Fibroblast of lung (primary cell): ENCODE data around the gene LGR6. TPM values are rescaled to one million over a fixed set of nuclear protein-coding genes. Genes with fewer than 3 reads are reported as not detected.

Experiments used
- DNase-seq, 2 donors: peaks; one replicate each; pipeline versions ENCODE4 v3.0.0 to v3.0.0-alpha.2; 2010; ENCODE audit warnings: low read depth in 2 of 2
- H2AFZ ChIP-seq: 2 replicates; pipeline ENCODE4 v1.5.1; 2012; ENCODE audit warnings: low read length, control low read depth, inconsistent platforms
- H3K27ac ChIP-seq: 2 replicates; pipeline ENCODE4 v1.5.1; 2011; ENCODE audit warnings: low read length, control low read depth; ENCODE audit not compliant: insufficient read depth
- H3K27me3 ChIP-seq: 2 replicates; pipeline ENCODE4 v1.5.1; 2011; ENCODE audit warnings: mild to moderate bottlenecking, low read length; ENCODE audit not compliant: control insufficient read depth, insufficient read depth
- H3K36me3 ChIP-seq: 2 replicates; pipeline ENCODE4 v1.5.1; 2011; ENCODE audit warnings: low read length; ENCODE audit not compliant: control insufficient read depth, insufficient read depth
- H3K4me1 ChIP-seq: 2 replicates; pipeline ENCODE4 v1.5.1; 2011; ENCODE audit warnings: low read length; ENCODE audit not compliant: control insufficient read depth, insufficient read depth; ENCODE audit errors: extremely low read depth
- H3K4me2 ChIP-seq: 2 replicates; pipeline ENCODE4 v1.5.1; 2011; ENCODE audit warnings: low read length, control low read depth; ENCODE audit not compliant: insufficient read depth; ENCODE audit errors: extremely low read depth
- H3K4me3 ChIP-seq, 4 experiments: fragments of 200-600 bp in 1 of 4; sonication (generic) in 1 of 4; replicated peaks in 1 of 4; 2 replicates each; pipeline ENCODE4 v1.5.1; 2011 to 2016; ENCODE audit warnings: low read length in 4 of 4, low read depth in 3 of 4, mild to moderate bottlenecking in 3 of 4, control low read depth in 2 of 4, inconsistent platforms in 1 of 4, mixed read lengths in 1 of 4; ENCODE audit not compliant: insufficient read depth in 1 of 4; ENCODE audit errors: control extremely low read depth in 1 of 4
- H3K79me2 ChIP-seq: 2 replicates; pipeline ENCODE4 v1.5.1; 2012; ENCODE audit warnings: mild to moderate bottlenecking, low read length, inconsistent platforms; ENCODE audit not compliant: control insufficient read depth, insufficient read depth
- H3K9ac ChIP-seq: 2 replicates; pipeline ENCODE4 v1.5.1; 2011; ENCODE audit warnings: mild to moderate bottlenecking, low read length, control low read depth; ENCODE audit not compliant: insufficient read depth
- H3K9me3 ChIP-seq: 2 replicates; pipeline ENCODE4 v1.5.1; 2012; ENCODE audit warnings: low read depth, low read length; ENCODE audit not compliant: control insufficient read depth, insufficient read depth
- H4K20me1 ChIP-seq: 2 replicates; pipeline ENCODE4 v1.5.1; 2011; ENCODE audit warnings: low read length; ENCODE audit not compliant: control insufficient read depth, insufficient read depth; ENCODE audit errors: extremely low read depth
- EZH2 ChIP-seq: IDR thresholded peaks from 2 replicates; pipeline ENCODE4 v1.5.1; 2012; ENCODE audit warnings: low read length, control low read depth, mild to moderate bottlenecking; ENCODE audit errors: missing control alignments
- polyA plus RNA-seq, 2 donors: library from polyadenylated mRNA; depleted of rRNA in 1 of 2; stranded (reverse) in 1 of 2; unstranded in 1 of 2; fragments of >200 nt; gene quantifications; 2 replicates each; pipeline ENCODE4 v1.2.1, GENCODE V29; 2011 to 2012; ENCODE audit warnings: missing spikeins in 1 of 2
- total RNA-seq: library from RNA; depleted of rRNA; stranded (reverse); fragments of >200 nt; gene quantifications from 2 replicates; pipeline ENCODE4 v1.2.1, GENCODE V29; 2014
- TF ChIP-seq, protein P1 (sequence below), 2 donors: IDR thresholded peaks in 1 of 2; conservative IDR thresholded peaks in 1 of 2; 1 replicate in 1 of 2; 2 replicates in 1 of 2; pipeline ENCODE4 v1.5.1; 2011 to 2012; ENCODE audit warnings: low read length in 2 of 2, control low read depth in 1 of 2, inconsistent platforms in 1 of 2, low read depth in 1 of 2, mild to moderate bottlenecking in 1 of 2

The LGR6 gene
- total and polyA plus RNA-seq, 2 donors (not counting 1 experiment from before 2014, with no cell fraction given): 0.02 TPM; not detected in 1

DNA sequence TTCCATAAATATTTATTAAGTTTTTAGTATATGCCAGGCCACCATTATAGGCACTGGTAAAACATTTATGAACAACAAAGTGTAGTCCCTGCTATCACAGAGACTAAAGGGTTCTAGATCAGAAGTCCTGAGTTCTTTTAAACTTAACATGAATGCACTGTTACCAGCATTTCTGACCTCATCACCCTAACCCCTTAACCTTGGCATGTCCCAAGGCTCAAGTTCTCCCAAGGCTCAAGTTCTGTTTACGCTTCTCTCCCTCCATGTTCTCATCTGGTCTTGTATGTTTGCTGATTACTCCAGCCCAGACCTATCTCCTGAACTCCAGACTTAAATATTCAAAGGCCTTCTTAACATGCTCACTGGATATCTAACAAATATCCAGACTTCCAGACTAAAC, 93.6 kb downstream of the LGR6 start:
- Histone ChIP-seq H2AFZ (no peak overlapping the region), H3K4me2 (no peak overlapping the region), H3K27me3 (peaks cover 3% of the 10 kb centered on the region), H3K27ac (no peak overlapping the region), H3K4me3 (no peak overlapping the region), H3K9ac (no peak overlapping the region), H3K9me3 (no peaks in the 10 kb centered on the region), H3K4me1 (peaks cover 13% of the 10 kb centered on the region), H3K79me2 (no peaks in the 10 kb centered on the region), H4K20me1 (no peaks in the 10 kb centered on the region), H3K36me3 (no peaks in the 10 kb centered on the region)
- TF ChIP-seq, protein P1, sequence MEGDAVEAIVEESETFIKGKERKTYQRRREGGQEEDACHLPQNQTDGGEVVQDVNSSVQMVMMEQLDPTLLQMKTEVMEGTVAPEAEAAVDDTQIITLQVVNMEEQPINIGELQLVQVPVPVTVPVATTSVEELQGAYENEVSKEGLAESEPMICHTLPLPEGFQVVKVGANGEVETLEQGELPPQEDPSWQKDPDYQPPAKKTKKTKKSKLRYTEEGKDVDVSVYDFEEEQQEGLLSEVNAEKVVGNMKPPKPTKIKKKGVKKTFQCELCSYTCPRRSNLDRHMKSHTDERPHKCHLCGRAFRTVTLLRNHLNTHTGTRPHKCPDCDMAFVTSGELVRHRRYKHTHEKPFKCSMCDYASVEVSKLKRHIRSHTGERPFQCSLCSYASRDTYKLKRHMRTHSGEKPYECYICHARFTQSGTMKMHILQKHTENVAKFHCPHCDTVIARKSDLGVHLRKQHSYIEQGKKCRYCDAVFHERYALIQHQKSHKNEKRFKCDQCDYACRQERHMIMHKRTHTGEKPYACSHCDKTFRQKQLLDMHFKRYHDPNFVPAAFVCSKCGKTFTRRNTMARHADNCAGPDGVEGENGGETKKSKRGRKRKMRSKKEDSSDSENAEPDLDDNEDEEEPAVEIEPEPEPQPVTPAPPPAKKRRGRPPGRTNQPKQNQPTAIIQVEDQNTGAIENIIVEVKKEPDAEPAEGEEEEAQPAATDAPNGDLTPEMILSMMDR (conservative IDR thresholded peaks at IDR 0.05 in 1 of 2, IDR thresholded peaks at IDR 0.05 in 1 of 2; ENCODE audit: low read depth in 1 of 2, low read length in 2 of 2): no peak
- TF ChIP-seq EZH2: no peak
- no peak for DNase-seq

DNA sequence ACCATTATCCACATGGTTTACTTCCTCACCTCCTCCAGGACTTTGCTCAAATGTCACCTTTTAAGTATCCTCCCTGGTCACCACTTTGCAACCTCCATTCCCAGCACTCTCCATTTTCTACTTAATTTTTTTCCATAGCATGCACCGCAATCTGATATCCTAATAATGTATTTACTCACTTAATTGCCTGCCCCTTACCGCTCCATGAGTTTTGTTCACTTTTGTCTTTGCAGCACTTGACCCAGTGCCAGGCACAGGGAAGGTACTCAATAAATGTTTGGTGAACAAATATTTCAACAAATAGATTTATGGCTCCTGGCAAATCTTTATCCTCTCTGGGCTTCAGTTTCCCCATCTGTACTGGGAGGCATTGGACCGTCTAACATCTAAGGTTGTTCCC, 94.6 kb downstream of the LGR6 start:
- Histone ChIP-seq H3K4me2 (no peak overlapping the region), H3K27ac (no peak overlapping the region), H3K79me2 (no peaks in the 10 kb centered on the region), H3K36me3 (no peaks in the 10 kb centered on the region), H4K20me1 (no peaks in the 10 kb centered on the region), H3K27me3 (peaks cover 3% of the 10 kb centered on the region), H3K9ac (no peak overlapping the region), H3K4me3 (no peak overlapping the region), H3K4me1 (peaks cover 9% of the 10 kb centered on the region), H3K9me3 (no peaks in the 10 kb centered on the region), H2AFZ (no peak overlapping the region)
- TF ChIP-seq, protein P1 (conservative IDR thresholded peaks at IDR 0.05 in 1 of 2, IDR thresholded peaks at IDR 0.05 in 1 of 2; ENCODE audit: low read depth in 1 of 2, low read length in 2 of 2): no peak
- TF ChIP-seq EZH2: no peak
- no peak for DNase-seq

DNA sequence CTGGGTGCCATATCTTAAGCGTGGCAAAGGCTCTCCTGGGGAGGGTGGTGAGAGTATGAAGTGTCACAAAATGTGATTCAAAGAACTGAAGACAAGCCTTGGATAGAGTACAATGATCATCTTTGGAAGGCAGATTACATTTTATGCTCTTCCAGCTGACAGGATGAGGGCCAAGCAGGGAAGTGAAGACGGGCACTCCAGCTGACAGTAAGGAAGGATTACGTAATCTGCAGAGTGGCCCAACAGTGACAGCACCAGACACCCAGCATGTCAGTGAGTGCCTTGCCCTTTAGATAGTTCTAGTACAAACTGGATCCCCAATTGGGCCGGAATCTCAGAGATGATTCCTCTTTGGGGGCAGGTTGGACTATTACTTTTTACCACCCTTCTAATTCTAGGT, 95.4 kb downstream of the LGR6 start:
- Histone ChIP-seq H3K36me3 (no peaks in the 10 kb centered on the region), H3K4me2 (no peak overlapping the region), H3K4me1 (peaks cover 2% of the 10 kb centered on the region), H2AFZ (no peak overlapping the region), H3K4me3 (no peak overlapping the region), H3K9me3 (no peaks in the 10 kb centered on the region), H3K27me3 (peaks cover 3% of the 10 kb centered on the region), H3K27ac (no peak overlapping the region), H3K79me2 (no peaks in the 10 kb centered on the region), H3K9ac (no peak overlapping the region), H4K20me1 (no peaks in the 10 kb centered on the region)
- no peak for TF ChIP-seq EZH2
- TF ChIP-seq, protein P1 (conservative IDR thresholded peaks at IDR 0.05 in 1 of 2, IDR thresholded peaks at IDR 0.05 in 1 of 2; ENCODE audit: low read depth in 1 of 2, low read length in 2 of 2): no peak
- no peak for DNase-seq
